Nephron (organoid): ENCODE data around the gene TOM1L2.

Source experiments
- H3K27ac Mint-ChIP-seq, 3 experiments: 2 replicates each; pipeline ENCODE4 v1.8.0; 2020; ENCODE audit warnings: mixed read lengths in 3 of 3, mild to moderate bottlenecking in 2 of 3, moderate library complexity in 1 of 3
- H3K27me3 Mint-ChIP-seq: 2 replicates; pipeline ENCODE4 v1.8.0; 2021; ENCODE audit warnings: low read depth, mild to moderate bottlenecking, moderate library complexity, mixed read lengths
- H3K36me3 Mint-ChIP-seq: 2 replicates; pipeline ENCODE4 v1.8.0; 2020; ENCODE audit warnings: low read depth, mixed read lengths
- H3K4me1 Mint-ChIP-seq: 2 replicates; pipeline ENCODE4 v1.8.0; 2020; ENCODE audit warnings: mixed read lengths
- H3K4me3 Mint-ChIP-seq, 3 experiments: 2 replicates each; pipeline ENCODE4 v1.8.0; 2020; ENCODE audit warnings: mild to moderate bottlenecking in 3 of 3, mixed read lengths in 3 of 3, moderate library complexity in 2 of 3
- H3K9me3 Mint-ChIP-seq: 2 replicates; pipeline ENCODE4 v1.8.0; 2020; ENCODE audit warnings: mixed read lengths
- CTCF ChIP-seq, 3 experiments: fragments of 200-600 bp; sonication (generic); IDR thresholded peaks; one replicate each; pipeline ENCODE4 v1.5.0; 2021; ENCODE audit warnings: antibody characterized with exemption in 3 of 3; ENCODE audit not compliant: unreplicated experiment in 3 of 3

TOM1L2 gene

DNA sequence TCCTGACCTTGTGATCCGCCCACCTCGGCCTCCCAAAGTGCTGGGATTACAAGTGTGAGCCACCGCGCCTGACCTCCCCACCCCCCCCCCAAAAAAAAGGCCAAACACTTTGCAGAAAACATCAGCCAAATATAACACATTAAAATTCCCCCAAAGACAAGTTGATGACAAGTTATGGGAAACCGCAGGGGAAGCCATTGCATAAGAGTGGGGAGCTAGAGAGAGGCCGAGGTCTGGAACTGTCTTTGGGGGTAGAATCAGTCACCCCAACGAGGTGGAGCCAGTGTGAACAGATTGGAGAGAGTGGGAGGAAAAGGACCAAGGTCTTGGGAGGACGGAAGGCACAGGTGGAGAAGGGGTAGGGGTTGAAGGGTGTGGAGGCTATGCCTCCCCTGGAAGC, 3.2 kb upstream of the TOM1L2 start:
- Mint-ChIP-seq H3K27me3 (peaks cover 8% of the 10 kb centered on the region), H3K4me3 (no peak overlapping the region), H3K36me3 (no peaks in the 10 kb centered on the region), H3K4me1 (peaks cover 20% of the 10 kb centered on the region), H3K9me3 (no peaks in the 10 kb centered on the region), H3K27ac (no peak overlapping the region)
- TF ChIP-seq CTCF (IDR thresholded peaks at IDR 0.05; ENCODE audit: unreplicated experiment in 3 of 3): no peak

- TF ChIP-seq CTCF (IDR thresholded peaks at IDR 0.05; ENCODE audit: unreplicated experiment in 3 of 3): no peak
- peaks cover 33% of the 10 kb centered on the region for H3K4me1 Mint-ChIP-seq
- no peaks in the 10 kb centered on the region for H3K9me3 Mint-ChIP-seq
- peak overlapping the region in 2 of 3 experiments; percentile 82 to 89 for H3K27ac Mint-ChIP-seq
- H3K4me3 Mint-ChIP-seq: peak overlapping the region; percentile 96 to 98 (median 97)
- peaks cover 4% of the 10 kb centered on the region for H3K27me3 Mint-ChIP-seq
- no peaks in the 10 kb centered on the region for H3K36me3 Mint-ChIP-seq
Measured at GRCh38 chr17:17972952-17973254, 703 bp upstream of the TOM1L2 start.

GRCh38 chr17:17971431-17972125, 622 bp downstream of the TOM1L2 start:
- H3K9me3 Mint-ChIP-seq: no peaks in the 10 kb centered on the region
- no peaks in the 10 kb centered on the region for H3K36me3 Mint-ChIP-seq
- H3K27me3 Mint-ChIP-seq: no peaks in the 10 kb centered on the region
- peak overlapping the region; percentile 85 to 90 (median 90) for H3K4me3 Mint-ChIP-seq
- H3K4me1 Mint-ChIP-seq: peaks cover 44% of the 10 kb centered on the region
- H3K27ac Mint-ChIP-seq: peak overlapping the region; percentile 17 to 74 (median 46)
- TF ChIP-seq CTCF (IDR thresholded peaks at IDR 0.05; ENCODE audit: unreplicated experiment in 3 of 3): no peak

GRCh38 chr17:17970699-17971430, 1.3 kb downstream of the TOM1L2 start:
- Mint-ChIP-seq H3K27ac (peak overlapping the region; percentile 42 to 74 (median 46)), H3K27me3 (no peaks in the 10 kb centered on the region), H3K36me3 (no peaks in the 10 kb centered on the region), H3K4me1 (peaks cover 48% of the 10 kb centered on the region), H3K4me3 (peak overlapping the region; percentile 85 to 90 (median 90)), H3K9me3 (no peaks in the 10 kb centered on the region)
- TF ChIP-seq CTCF (IDR thresholded peaks at IDR 0.05; ENCODE audit: unreplicated experiment in 3 of 3): no peak

DNA sequence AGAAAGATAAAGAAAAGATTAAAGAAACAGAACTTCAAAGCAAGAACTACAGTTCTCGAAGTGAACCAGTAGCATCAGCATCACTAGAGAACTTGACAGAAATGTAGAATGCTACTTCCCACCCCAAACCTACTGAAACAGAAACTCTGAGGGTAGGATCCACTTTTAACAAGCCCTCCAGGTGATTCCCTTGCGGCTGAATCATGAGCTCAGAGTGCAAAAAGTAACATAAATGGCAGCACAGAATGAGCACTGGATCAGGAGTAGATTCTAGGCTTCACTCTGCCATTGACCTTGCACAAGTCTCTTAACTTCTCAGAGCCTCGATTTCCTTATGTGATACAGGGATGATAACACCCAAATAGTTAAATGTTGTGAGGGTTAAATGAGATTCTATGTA, 5.8 kb downstream of the TOM1L2 start:
- Mint-ChIP-seq H3K4me3 (no peak overlapping the region), H3K4me1 (peaks cover 51% of the 10 kb centered on the region), H3K36me3 (peaks cover 4% of the 10 kb centered on the region), H3K27ac (peak overlapping the region in 1 of 3 experiments; percentile 39), H3K27me3 (no peaks in the 10 kb centered on the region), H3K9me3 (no peaks in the 10 kb centered on the region)
- no peak for TF ChIP-seq CTCF (IDR thresholded peaks at IDR 0.05; ENCODE audit: unreplicated experiment in 3 of 3)
